Measurements from ENCODE around the gene MLPH. TPM values are rescaled to one million over a fixed set of nuclear protein-coding genes. Genes with fewer than 3 reads are reported as not detected.

MLPH gene
- total and polyA plus RNA-seq, 4 donors = 1.6 to 25.9 (median 22.3) TPM

GRCh38 chr2:237445611-237446337 is 41.3 kb upstream of the MLPH start:
- H3K4me3 ChIP-seq (ENCODE audit: low read depth in 1 of 3, low read length in 3 of 3) = no peak overlapping the region
- H3K4me1 ChIP-seq (ENCODE audit: control insufficient read depth in 4 of 4, insufficient read depth in 4 of 4, low read length in 3 of 4) = no peaks in the 10 kb centered on the region
- H3K9me3 ChIP-seq (ENCODE audit: control insufficient read depth in 4 of 4, low read length in 3 of 4) = no peaks in the 10 kb centered on the region
- no peak for DNase-seq (ENCODE audit: low spot score)
- WGBS = 91% methylated on average over 26 of the region's 26 CpGs
- no peak overlapping the region for H3K9ac ChIP-seq (ENCODE audit: low read depth in 1 of 2, low read length in 2 of 2)
- H3K36me3 ChIP-seq (ENCODE audit: control insufficient read depth in 4 of 4, insufficient read depth in 3 of 4, low read depth in 1 of 4, low read length in 3 of 4) = no peaks in the 10 kb centered on the region
- peaks cover 0 to 3% (median 0%) of the 10 kb centered on the region in 4 donors for H3K27me3 ChIP-seq (ENCODE audit: control insufficient read depth in 4 of 4, insufficient read depth in 4 of 4, low read length in 3 of 4)
- TF ChIP-seq, protein P1, sequence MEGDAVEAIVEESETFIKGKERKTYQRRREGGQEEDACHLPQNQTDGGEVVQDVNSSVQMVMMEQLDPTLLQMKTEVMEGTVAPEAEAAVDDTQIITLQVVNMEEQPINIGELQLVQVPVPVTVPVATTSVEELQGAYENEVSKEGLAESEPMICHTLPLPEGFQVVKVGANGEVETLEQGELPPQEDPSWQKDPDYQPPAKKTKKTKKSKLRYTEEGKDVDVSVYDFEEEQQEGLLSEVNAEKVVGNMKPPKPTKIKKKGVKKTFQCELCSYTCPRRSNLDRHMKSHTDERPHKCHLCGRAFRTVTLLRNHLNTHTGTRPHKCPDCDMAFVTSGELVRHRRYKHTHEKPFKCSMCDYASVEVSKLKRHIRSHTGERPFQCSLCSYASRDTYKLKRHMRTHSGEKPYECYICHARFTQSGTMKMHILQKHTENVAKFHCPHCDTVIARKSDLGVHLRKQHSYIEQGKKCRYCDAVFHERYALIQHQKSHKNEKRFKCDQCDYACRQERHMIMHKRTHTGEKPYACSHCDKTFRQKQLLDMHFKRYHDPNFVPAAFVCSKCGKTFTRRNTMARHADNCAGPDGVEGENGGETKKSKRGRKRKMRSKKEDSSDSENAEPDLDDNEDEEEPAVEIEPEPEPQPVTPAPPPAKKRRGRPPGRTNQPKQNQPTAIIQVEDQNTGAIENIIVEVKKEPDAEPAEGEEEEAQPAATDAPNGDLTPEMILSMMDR (IDR thresholded peaks at IDR 0.05; ENCODE audit: low read depth, low read length, missing input control) = no peak
- no peak overlapping the region for H3K27ac ChIP-seq (ENCODE audit: low read depth in 1 of 2, low read length in 2 of 2)

DNA sequence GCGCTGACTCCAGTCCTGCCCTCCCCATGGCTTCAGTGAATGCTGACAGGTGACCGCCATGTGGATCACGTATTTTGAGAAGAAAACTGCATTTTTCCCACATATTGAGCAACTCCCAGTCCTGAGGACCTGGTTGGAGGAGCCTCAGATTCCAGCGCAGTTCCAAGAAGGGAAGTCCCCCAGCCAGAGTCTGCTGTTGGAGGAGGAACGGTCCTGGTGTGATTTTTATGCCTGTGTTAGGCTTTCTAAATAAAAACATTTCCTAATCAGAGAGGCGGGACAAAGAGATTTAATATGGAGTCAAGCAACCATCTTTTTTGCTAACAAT is 40.7 kb upstream of the MLPH start:
- H3K27me3 ChIP-seq (ENCODE audit: control insufficient read depth in 4 of 4, insufficient read depth in 4 of 4, low read length in 3 of 4) = peaks cover 0 to 3% (median 0%) of the 10 kb centered on the region in 4 donors
- TF ChIP-seq EGR1 (IDR thresholded peaks at IDR 0.05; ENCODE audit: low read depth in 2 of 2) = no peak
- no peak for TF ChIP-seq FOXA1 (IDR thresholded peaks at IDR 0.05)
- TF ChIP-seq, protein P1 (IDR thresholded peaks at IDR 0.05; ENCODE audit: low read depth, low read length, missing input control) = no peak
- TF ChIP-seq YY1 (IDR thresholded peaks at IDR 0.05) = no peak
- no peak for TF ChIP-seq GABPA (IDR thresholded peaks at IDR 0.05 in 1 of 2, conservative IDR thresholded peaks at IDR 0.05 in 1 of 2)
- TF ChIP-seq FOXA2 (IDR thresholded peaks at IDR 0.05) = no peak
- TF ChIP-seq, protein P2, sequence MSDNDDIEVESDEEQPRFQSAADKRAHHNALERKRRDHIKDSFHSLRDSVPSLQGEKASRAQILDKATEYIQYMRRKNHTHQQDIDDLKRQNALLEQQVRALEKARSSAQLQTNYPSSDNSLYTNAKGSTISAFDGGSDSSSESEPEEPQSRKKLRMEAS (IDR thresholded peaks at IDR 0.05) = no peak
- TF ChIP-seq NR2F2 (IDR thresholded peaks at IDR 0.05) = no peak
- DNase-seq (ENCODE audit: low spot score) = no peak
- no peak overlapping the region for H3K9ac ChIP-seq (ENCODE audit: low read depth in 1 of 2, low read length in 2 of 2)
- no peaks in the 10 kb centered on the region for H3K9me3 ChIP-seq (ENCODE audit: control insufficient read depth in 4 of 4, low read length in 3 of 4)
- 86% methylated on average over 6 of the region's 6 CpGs for WGBS
- no peak overlapping the region for H3K4me3 ChIP-seq (ENCODE audit: low read depth in 1 of 3, low read length in 3 of 3)
- H3K36me3 ChIP-seq (ENCODE audit: control insufficient read depth in 4 of 4, insufficient read depth in 3 of 4, low read depth in 1 of 4, low read length in 3 of 4) = no peaks in the 10 kb centered on the region
- no peaks in the 10 kb centered on the region for H3K4me1 ChIP-seq (ENCODE audit: control insufficient read depth in 4 of 4, insufficient read depth in 4 of 4, low read length in 3 of 4)
- no peak overlapping the region for H3K27ac ChIP-seq (ENCODE audit: low read depth in 1 of 2, low read length in 2 of 2)

- H3K27me3 ChIP-seq (ENCODE audit: control insufficient read depth in 4 of 4, insufficient read depth in 4 of 4, low read length in 3 of 4) = peaks cover 0 to 3% (median 0%) of the 10 kb centered on the region in 4 donors
- no peaks in the 10 kb centered on the region for H3K9me3 ChIP-seq (ENCODE audit: control insufficient read depth in 4 of 4, low read length in 3 of 4)
- H3K9ac ChIP-seq (ENCODE audit: low read depth in 1 of 2, low read length in 2 of 2) = no peak overlapping the region
- no peak for DNase-seq (ENCODE audit: low spot score)
- H3K4me3 ChIP-seq (ENCODE audit: low read depth in 1 of 3, low read length in 3 of 3) = no peak overlapping the region
- no peak overlapping the region for H3K27ac ChIP-seq (ENCODE audit: low read depth in 1 of 2, low read length in 2 of 2)
- WGBS = 90% methylated on average over 11 of the region's 11 CpGs
- no peak for TF ChIP-seq EGR1 (IDR thresholded peaks at IDR 0.05; ENCODE audit: low read depth in 2 of 2)
- TF ChIP-seq, protein P2 (IDR thresholded peaks at IDR 0.05) = no peak
- TF ChIP-seq ZBTB33 (IDR thresholded peaks at IDR 0.05) = no peak
- TF ChIP-seq FOXA1 (IDR thresholded peaks at IDR 0.05) = no peak
- H3K4me1 ChIP-seq (ENCODE audit: control insufficient read depth in 4 of 4, insufficient read depth in 4 of 4, low read length in 3 of 4) = no peaks in the 10 kb centered on the region
- H3K36me3 ChIP-seq (ENCODE audit: control insufficient read depth in 4 of 4, insufficient read depth in 3 of 4, low read depth in 1 of 4, low read length in 3 of 4) = no peaks in the 10 kb centered on the region
Observed at GRCh38 chr2:237447496-237447895, 39.6 kb upstream of the MLPH start.
